Activated naive CD4-positive, alpha-beta T cell treated with anti-CD3 and anti-CD28 coated beads, Interleukin-2, amount 10 ng/mL, durations not matched to agents 7 days and 5 days (primary cell): ENCODE results near the gene KCNMA1.

Source experiments
- CTCF ChIA-PET: fragments of 350-600 bp; sonication (Branson Sonifier 250); formaldehyde crosslinking; loops from one replicate; lab custom pipeline; 2021; ENCODE audit warnings: antibody characterized with exemption; lab: Charles Lee
- DNase-seq: peaks from one replicate; pipeline ENCODE4 v3.0.0-alpha.2; 2020
- H3K27ac Mint-ChIP-seq: one replicate; pipeline ENCODE4 v1.8.0; 2021; ENCODE audit warnings: mild to moderate bottlenecking, moderate library complexity, mixed read lengths
- H3K27me3 Mint-ChIP-seq: one replicate; pipeline ENCODE4 v1.8.0; 2021; ENCODE audit warnings: mild to moderate bottlenecking, mixed read lengths
- H3K36me3 Mint-ChIP-seq: one replicate; pipeline ENCODE4 v1.8.0; 2021; ENCODE audit warnings: mixed read lengths
- H3K4me1 Mint-ChIP-seq: one replicate; pipeline ENCODE4 v1.8.0; 2021; ENCODE audit warnings: mixed read lengths
- H3K4me3 Mint-ChIP-seq: one replicate; pipeline ENCODE4 v1.8.0; 2021; ENCODE audit warnings: mild to moderate bottlenecking, moderate library complexity, mixed read lengths
- H3K9me3 Mint-ChIP-seq: one replicate; pipeline ENCODE4 v1.8.0; 2021; ENCODE audit warnings: mixed read lengths

The KCNMA1 gene

DNA sequence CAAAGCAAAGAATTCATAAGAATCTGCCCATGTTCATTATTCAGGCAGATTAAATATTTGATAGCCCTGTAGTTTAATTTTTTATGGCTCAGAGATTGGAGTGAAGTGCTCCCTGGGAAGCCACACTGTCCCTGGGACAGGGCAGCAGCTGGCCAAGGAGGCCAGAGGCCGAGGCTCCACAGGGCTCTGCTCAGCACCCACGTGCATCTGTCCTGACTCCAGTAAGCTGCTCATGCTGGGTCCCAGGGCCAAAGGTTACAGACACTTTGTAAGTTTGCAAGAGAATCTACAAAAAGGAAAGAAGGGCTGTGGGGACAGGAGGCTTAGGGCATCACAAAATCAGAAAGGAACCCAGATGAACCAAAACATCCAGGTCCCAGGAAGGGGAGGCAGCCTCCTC, 155.5 kb downstream of the KCNMA1 start:
- Mint-ChIP-seq H3K9me3 (no peaks in the 10 kb centered on the region), H3K4me1 (no peaks in the 10 kb centered on the region), H3K4me3 (no peak overlapping the region), H3K27me3 (no peaks in the 10 kb centered on the region), H3K27ac (no peak overlapping the region), H3K36me3 (no peaks in the 10 kb centered on the region)
- CTCF ChIA-PET = interaction anchor here (1.0 kb wide), 1 partner anchor 309 kb away, joined by 3 read pairs; no protein-coding TSS in a partner anchor
- DNase-seq = no peak

- DNase-seq = no peak
- Mint-ChIP-seq H3K27ac (no peak overlapping the region), H3K9me3 (no peaks in the 10 kb centered on the region), H3K36me3 (no peaks in the 10 kb centered on the region), H3K4me3 (no peak overlapping the region), H3K27me3 (no peaks in the 10 kb centered on the region), H3K4me1 (no peaks in the 10 kb centered on the region)
- CTCF ChIA-PET = no interaction called here
Measured at GRCh38 chr10:77479586-77479985, 158.0 kb downstream of the KCNMA1 start.

GRCh38 chr10:77478962-77479359, 158.6 kb downstream of the KCNMA1 start:
- Mint-ChIP-seq H3K27ac (no peak overlapping the region), H3K9me3 (no peaks in the 10 kb centered on the region), H3K27me3 (no peaks in the 10 kb centered on the region), H3K4me3 (no peak overlapping the region), H3K36me3 (no peaks in the 10 kb centered on the region), H3K4me1 (no peaks in the 10 kb centered on the region)
- no peak for DNase-seq
- CTCF ChIA-PET = no interaction called here

- no peaks in the 10 kb centered on the region for H3K4me1 Mint-ChIP-seq
- no peak overlapping the region for H3K4me3 Mint-ChIP-seq
- H3K27me3 Mint-ChIP-seq = no peaks in the 10 kb centered on the region
- H3K36me3 Mint-ChIP-seq = no peaks in the 10 kb centered on the region
- CTCF ChIA-PET = no interaction called here
- H3K9me3 Mint-ChIP-seq = no peaks in the 10 kb centered on the region
- DNase-seq = no peak
- H3K27ac Mint-ChIP-seq = no peak overlapping the region
Measured at GRCh38 chr10:77478247-77478961, 159.2 kb downstream of the KCNMA1 start.

- no peaks in the 10 kb centered on the region for H3K4me1 Mint-ChIP-seq
- no peak overlapping the region for H3K4me3 Mint-ChIP-seq
- H3K27me3 Mint-ChIP-seq = no peaks in the 10 kb centered on the region
- H3K27ac Mint-ChIP-seq = no peak overlapping the region
- no peak for DNase-seq
- CTCF ChIA-PET = no interaction called here
- no peaks in the 10 kb centered on the region for H3K36me3 Mint-ChIP-seq
- no peaks in the 10 kb centered on the region for H3K9me3 Mint-ChIP-seq
Measured at GRCh38 chr10:77475522-77475921, 162.1 kb downstream of the KCNMA1 start.

DNA sequence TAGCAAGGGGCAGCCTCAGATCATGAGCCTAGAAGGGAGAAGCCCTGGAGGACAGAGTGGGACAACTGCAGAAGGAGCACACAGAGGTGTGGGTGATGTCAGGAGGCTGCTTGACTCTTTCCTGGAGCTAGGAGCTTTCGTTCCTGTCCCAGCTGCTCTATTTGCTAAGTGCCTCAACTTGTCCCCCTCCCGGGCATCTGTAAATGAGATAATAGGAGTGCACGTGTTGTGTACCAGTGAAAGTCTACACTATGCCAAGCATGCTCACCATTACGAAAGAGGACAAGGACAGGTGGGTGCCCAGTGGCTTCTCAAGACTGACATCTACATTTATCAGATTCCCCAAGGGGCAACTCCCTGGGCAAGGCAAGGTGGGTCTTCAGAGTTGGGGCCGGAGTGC, 162.7 kb downstream of the KCNMA1 start:
- Mint-ChIP-seq H3K9me3 (no peaks in the 10 kb centered on the region), H3K4me1 (no peaks in the 10 kb centered on the region), H3K27me3 (no peaks in the 10 kb centered on the region), H3K27ac (no peak overlapping the region), H3K36me3 (no peaks in the 10 kb centered on the region), H3K4me3 (no peak overlapping the region)
- no peak for DNase-seq
- CTCF ChIA-PET = no interaction called here

DNA sequence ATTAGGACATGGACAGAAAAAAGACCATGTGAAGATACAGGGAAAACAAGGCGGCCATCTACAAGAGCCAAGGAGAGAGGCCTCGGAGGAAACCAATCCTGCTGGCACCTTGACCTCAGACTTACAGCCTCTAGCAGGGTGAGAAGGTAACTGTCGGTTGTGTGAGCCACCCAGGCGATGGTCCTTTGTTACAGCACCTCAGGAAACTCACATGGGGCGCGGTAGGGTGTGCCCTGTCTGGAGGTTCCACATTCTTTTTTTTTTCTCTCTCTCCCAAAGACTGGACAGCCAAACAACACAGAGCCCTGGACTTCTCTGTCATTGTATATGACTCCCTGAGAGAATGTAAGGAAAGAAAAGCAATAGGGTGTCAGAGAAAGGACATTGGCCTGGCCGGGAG, 163.2 kb downstream of the KCNMA1 start:
- Mint-ChIP-seq H3K4me3 (no peak overlapping the region), H3K27ac (no peak overlapping the region), H3K36me3 (no peaks in the 10 kb centered on the region), H3K4me1 (no peaks in the 10 kb centered on the region), H3K27me3 (no peaks in the 10 kb centered on the region), H3K9me3 (no peaks in the 10 kb centered on the region)
- no peak for DNase-seq
- CTCF ChIA-PET = no interaction called here

DNA sequence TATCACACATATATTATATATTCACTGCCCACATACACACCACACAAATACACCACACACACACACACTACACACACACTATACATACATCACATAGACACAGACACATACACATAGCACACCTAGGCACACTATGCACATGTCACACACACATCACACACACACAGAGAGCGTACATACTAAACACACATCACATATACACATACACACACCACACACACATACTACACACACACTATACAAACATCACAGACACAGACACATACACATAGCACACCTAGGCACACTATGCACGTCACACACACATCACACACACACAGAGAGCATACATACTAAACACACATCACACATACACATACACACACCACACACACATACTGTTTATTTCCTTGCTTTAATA, 165.5 kb downstream of the KCNMA1 start:
- no peak for DNase-seq
- H3K4me3 Mint-ChIP-seq = no peak overlapping the region
- H3K9me3 Mint-ChIP-seq = no peaks in the 10 kb centered on the region
- H3K27ac Mint-ChIP-seq = no peak overlapping the region
- CTCF ChIA-PET = no interaction called here
- H3K27me3 Mint-ChIP-seq = no peaks in the 10 kb centered on the region
- H3K4me1 Mint-ChIP-seq = no peaks in the 10 kb centered on the region
- H3K36me3 Mint-ChIP-seq = no peaks in the 10 kb centered on the region

- CTCF ChIA-PET = no interaction called here
- Mint-ChIP-seq H3K27me3 (no peaks in the 10 kb centered on the region), H3K36me3 (no peaks in the 10 kb centered on the region), H3K9me3 (no peaks in the 10 kb centered on the region), H3K27ac (no peak overlapping the region), H3K4me1 (no peaks in the 10 kb centered on the region), H3K4me3 (no peak overlapping the region)
- DNase-seq = no peak
Measured at GRCh38 chr10:77471069-77471536, 166.5 kb downstream of the KCNMA1 start.

DNA sequence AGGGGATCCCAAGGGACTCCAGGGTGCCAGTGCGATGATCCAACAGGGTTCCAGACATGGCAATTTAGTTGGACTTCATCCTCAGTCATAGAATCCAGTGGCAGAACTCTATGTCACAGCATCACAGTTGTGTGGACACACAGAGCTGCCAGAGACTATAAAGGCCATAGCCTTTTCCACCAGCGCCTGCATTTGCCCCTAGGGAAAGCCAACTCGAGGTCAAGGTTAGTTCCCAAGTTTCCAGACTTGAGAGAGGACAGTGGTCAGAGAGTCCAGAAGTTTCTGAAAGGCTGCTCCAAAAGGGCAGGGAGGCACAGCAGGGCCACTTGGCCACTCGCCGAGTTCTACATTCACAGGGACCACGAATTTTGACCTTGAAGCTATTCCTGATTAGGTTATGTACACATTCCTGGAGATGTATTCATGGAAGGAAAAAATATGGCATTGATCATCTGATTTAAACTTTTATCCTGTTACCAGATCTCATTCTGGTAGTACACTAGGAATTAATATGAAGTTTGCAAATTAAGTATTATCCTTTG, 170.1 kb downstream of the KCNMA1 start:
- Mint-ChIP-seq H3K27me3 (no peaks in the 10 kb centered on the region), H3K4me1 (no peaks in the 10 kb centered on the region), H3K4me3 (no peak overlapping the region), H3K9me3 (no peaks in the 10 kb centered on the region), H3K27ac (no peak overlapping the region), H3K36me3 (no peaks in the 10 kb centered on the region)
- DNase-seq = no peak
- CTCF ChIA-PET = no interaction called here

- Mint-ChIP-seq H3K4me1 (no peaks in the 10 kb centered on the region), H3K27me3 (no peaks in the 10 kb centered on the region)
Measured at GRCh38 chr10:77463967-77464745, 173.5 kb downstream of the KCNMA1 start.

GRCh38 chr10:77463499-77463898, 174.1 kb downstream of the KCNMA1 start:
- Mint-ChIP-seq H3K9me3 (no peaks in the 10 kb centered on the region), H3K27ac (no peak overlapping the region), H3K27me3 (no peaks in the 10 kb centered on the region), H3K4me1 (no peaks in the 10 kb centered on the region), H3K4me3 (no peak overlapping the region), H3K36me3 (no peaks in the 10 kb centered on the region)
- no peak for DNase-seq
- CTCF ChIA-PET = no interaction called here

More at GRCh38 chr10:77463967-77464745, 173.5 kb downstream of the KCNMA1 start:
- no peak overlapping the region for H3K4me3 Mint-ChIP-seq
- DNase-seq = no peak
- no peaks in the 10 kb centered on the region for H3K36me3 Mint-ChIP-seq
- no peaks in the 10 kb centered on the region for H3K9me3 Mint-ChIP-seq
- CTCF ChIA-PET = no interaction called here
- no peak overlapping the region for H3K27ac Mint-ChIP-seq

DNA sequence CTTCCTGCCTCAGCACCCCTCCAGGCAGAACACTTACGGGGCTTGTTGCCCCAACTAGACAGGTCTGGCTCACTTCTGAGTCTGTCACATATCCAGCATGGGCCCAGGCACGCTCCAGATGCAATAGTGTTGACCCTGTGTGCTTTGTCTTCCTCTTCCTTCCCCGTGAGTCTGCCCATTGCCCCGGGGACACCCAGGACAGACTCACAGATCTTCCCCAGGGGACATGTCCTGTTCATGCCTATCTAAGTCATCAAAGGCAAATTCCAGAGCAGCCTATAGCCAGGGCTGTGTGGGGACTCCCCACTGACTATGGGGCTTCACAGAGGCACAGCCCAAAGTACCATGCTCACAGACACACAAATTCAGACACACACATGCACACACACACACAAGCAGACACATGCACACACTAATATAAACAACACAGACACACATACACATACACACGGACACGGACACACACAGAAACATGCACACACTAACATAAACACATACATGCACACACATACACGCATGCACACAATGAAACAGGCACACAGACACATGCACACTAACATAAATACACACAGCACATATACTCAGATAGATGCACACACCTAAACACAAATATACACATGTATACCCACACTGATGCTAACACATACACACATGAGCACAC, 175.8 kb downstream of the KCNMA1 start:
- DNase-seq = no peak
- H3K27me3 Mint-ChIP-seq = no peaks in the 10 kb centered on the region
- no peak overlapping the region for H3K4me3 Mint-ChIP-seq
- no peaks in the 10 kb centered on the region for H3K36me3 Mint-ChIP-seq
- CTCF ChIA-PET = no interaction called here
- no peak overlapping the region for H3K27ac Mint-ChIP-seq
- H3K9me3 Mint-ChIP-seq = no peaks in the 10 kb centered on the region
- H3K4me1 Mint-ChIP-seq = no peaks in the 10 kb centered on the region

DNA sequence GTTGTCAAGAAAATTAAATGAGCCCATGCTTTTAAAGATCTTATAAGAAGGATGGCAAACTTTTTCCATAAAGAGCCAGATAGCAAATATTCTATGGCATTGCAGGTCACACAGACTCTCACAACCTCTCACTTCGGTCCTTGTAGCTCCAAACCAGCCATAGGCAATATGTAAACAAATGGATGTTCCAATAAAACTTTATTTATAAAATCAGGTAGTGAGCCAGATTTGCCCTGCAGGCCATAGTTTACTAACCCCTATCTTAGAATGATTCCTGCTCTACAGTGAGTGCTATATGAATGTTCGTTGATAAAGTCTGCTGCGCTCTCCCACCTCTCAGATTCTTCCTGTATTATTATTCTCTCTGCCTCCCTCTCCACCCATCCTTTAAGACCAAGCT, 177.7 kb downstream of the KCNMA1 start:
- CTCF ChIA-PET = no interaction called here
- Mint-ChIP-seq H3K4me3 (no peak overlapping the region), H3K9me3 (no peaks in the 10 kb centered on the region), H3K27me3 (no peaks in the 10 kb centered on the region), H3K36me3 (no peaks in the 10 kb centered on the region), H3K27ac (no peak overlapping the region), H3K4me1 (no peaks in the 10 kb centered on the region)
- no peak for DNase-seq
